Measurements from ENCODE around the gene RFX2. TPM values are rescaled to one million over a fixed set of nuclear protein-coding genes. Genes with fewer than 3 reads are reported as not detected.

The RFX2 gene
- total and polyA plus RNA-seq, 2 donors from 2014 or later = 4.6 to 12.6 TPM

DNA sequence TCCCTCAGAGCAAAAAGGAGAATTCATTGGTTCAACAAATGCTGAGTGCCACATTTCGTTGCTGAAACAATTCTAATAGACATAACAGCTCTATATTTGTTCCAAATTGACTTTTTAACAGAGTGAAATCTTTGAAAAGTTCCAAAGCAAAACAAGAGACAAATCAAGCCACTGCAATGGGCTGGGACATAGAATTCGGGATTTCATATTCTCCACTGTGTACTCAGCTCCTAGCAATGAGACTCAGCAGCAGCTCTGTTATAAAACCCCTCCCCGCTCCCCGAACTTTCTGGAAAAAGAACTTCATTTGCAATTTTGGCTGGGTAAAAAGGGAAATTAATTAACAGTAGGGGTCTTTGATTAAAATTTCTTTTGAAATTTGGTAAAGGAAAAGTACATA, 11.3 kb downstream of the RFX2 start:
- H3K36me3 ChIP-seq (ENCODE audit: control insufficient read depth in 2 of 3, insufficient read depth in 3 of 3, low read length in 3 of 3) = no peaks in the 10 kb centered on the region
- FAIRE-seq = peak; percentile 15
- peak overlapping the region in 1 of 2 donors; percentile 44 for H3K27ac ChIP-seq (ENCODE audit: low read depth in 2 of 2, low read length in 2 of 2)
- peak overlapping the region in 1 of 3 donors; percentile 19 for H3K4me3 ChIP-seq (ENCODE audit: low read length in 3 of 3)
- no peaks in the 10 kb centered on the region for H3K27me3 ChIP-seq (ENCODE audit: control insufficient read depth, insufficient read depth, low read length)
- TF ChIP-seq, protein P1, sequence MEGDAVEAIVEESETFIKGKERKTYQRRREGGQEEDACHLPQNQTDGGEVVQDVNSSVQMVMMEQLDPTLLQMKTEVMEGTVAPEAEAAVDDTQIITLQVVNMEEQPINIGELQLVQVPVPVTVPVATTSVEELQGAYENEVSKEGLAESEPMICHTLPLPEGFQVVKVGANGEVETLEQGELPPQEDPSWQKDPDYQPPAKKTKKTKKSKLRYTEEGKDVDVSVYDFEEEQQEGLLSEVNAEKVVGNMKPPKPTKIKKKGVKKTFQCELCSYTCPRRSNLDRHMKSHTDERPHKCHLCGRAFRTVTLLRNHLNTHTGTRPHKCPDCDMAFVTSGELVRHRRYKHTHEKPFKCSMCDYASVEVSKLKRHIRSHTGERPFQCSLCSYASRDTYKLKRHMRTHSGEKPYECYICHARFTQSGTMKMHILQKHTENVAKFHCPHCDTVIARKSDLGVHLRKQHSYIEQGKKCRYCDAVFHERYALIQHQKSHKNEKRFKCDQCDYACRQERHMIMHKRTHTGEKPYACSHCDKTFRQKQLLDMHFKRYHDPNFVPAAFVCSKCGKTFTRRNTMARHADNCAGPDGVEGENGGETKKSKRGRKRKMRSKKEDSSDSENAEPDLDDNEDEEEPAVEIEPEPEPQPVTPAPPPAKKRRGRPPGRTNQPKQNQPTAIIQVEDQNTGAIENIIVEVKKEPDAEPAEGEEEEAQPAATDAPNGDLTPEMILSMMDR (IDR thresholded peaks at IDR 0.05; ENCODE audit: borderline replicate concordance, extremely low read depth, insufficient read depth) = no peak
- H3K9ac ChIP-seq (ENCODE audit: low read length in 3 of 3) = peak overlapping the region in 1 of 3 donors; percentile 1
- no peak for DNase-seq
- intact Hi-C loops (cut with DNase I) = no loop called here
- H3K4me1 ChIP-seq (ENCODE audit: control insufficient read depth in 2 of 3, insufficient read depth in 2 of 3, low read depth in 1 of 3, low read length in 3 of 3) = peaks cover 0 to 15% (median 0%) of the 10 kb centered on the region in 3 donors
- no peaks in the 10 kb centered on the region for H3K9me3 ChIP-seq (ENCODE audit: control insufficient read depth in 2 of 3, insufficient read depth in 1 of 3, low read length in 3 of 3)

DNA sequence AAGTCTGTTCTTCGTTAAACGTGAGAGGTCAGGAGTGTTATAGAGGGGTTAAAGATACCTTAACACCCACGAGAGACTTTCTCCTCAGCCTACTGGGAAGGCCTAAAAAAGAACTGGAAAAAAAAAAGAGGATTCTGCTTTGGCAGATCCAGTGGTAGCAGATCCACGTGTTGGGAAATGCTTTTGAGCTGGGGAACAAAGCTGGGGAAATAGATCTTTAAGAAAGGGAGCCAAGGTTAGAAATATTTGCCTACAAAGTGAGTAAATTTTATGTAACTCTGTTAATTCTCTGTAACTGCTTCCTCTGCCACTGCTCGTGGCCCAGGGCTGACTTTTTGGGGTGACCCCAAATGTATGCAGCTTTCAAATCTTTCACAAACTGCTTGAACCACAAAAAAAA, 11.7 kb downstream of the RFX2 start:
- no peak for FAIRE-seq

DNA sequence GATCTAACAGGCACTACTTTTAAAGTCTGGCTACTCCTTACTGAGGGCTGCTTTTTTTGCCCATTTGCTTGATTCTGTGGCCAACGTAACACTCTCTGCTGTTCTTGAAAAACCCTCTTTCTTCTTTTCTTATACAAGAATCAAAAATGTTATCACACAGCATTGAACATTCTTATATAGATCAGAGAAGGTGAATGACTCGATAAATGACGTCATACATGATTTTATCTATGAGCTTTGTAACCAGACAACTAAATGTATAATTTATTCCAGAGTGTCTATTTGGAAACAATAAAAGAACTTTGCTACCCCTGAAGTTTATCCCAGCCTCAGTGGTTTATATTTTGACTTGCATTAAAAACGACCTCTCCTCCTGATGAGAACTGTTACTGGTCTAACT, 12.4 kb downstream of the RFX2 start:
- Histone ChIP-seq H3K9me3 (ENCODE audit: control insufficient read depth in 2 of 3, insufficient read depth in 1 of 3, low read length in 3 of 3) (no peaks in the 10 kb centered on the region), H3K27ac (ENCODE audit: low read depth in 2 of 2, low read length in 2 of 2) (no peak overlapping the region), H3K4me3 (ENCODE audit: low read length in 3 of 3) (no peak overlapping the region), H3K27me3 (ENCODE audit: control insufficient read depth, insufficient read depth, low read length) (no peaks in the 10 kb centered on the region), H3K9ac (ENCODE audit: low read length in 3 of 3) (no peak overlapping the region), H3K36me3 (ENCODE audit: control insufficient read depth in 2 of 3, insufficient read depth in 3 of 3, low read length in 3 of 3) (no peaks in the 10 kb centered on the region), H3K4me1 (ENCODE audit: control insufficient read depth in 2 of 3, insufficient read depth in 2 of 3, low read depth in 1 of 3, low read length in 3 of 3) (peaks cover 0 to 15% (median 2%) of the 10 kb centered on the region in 3 donors)
- intact Hi-C loops (cut with DNase I) = no loop called here
- no peak for FAIRE-seq
- DNase-seq = no peak
- TF ChIP-seq, protein P1 (IDR thresholded peaks at IDR 0.05; ENCODE audit: borderline replicate concordance, extremely low read depth, insufficient read depth) = no peak

More for the DNA sequence above, 11.7 kb downstream of the RFX2 start:
- no peak for DNase-seq
- intact Hi-C loops (cut with DNase I) = no loop called here
- no peaks in the 10 kb centered on the region for H3K36me3 ChIP-seq (ENCODE audit: control insufficient read depth in 2 of 3, insufficient read depth in 3 of 3, low read length in 3 of 3)
- H3K27me3 ChIP-seq (ENCODE audit: control insufficient read depth, insufficient read depth, low read length) = no peaks in the 10 kb centered on the region
- no peak overlapping the region for H3K4me3 ChIP-seq (ENCODE audit: low read length in 3 of 3)
- H3K27ac ChIP-seq (ENCODE audit: low read depth in 2 of 2, low read length in 2 of 2) = peak overlapping the region in 1 of 2 donors; percentile 32
- peaks cover 0 to 15% (median 0%) of the 10 kb centered on the region in 3 donors for H3K4me1 ChIP-seq (ENCODE audit: control insufficient read depth in 2 of 3, insufficient read depth in 2 of 3, low read depth in 1 of 3, low read length in 3 of 3)
- no peaks in the 10 kb centered on the region for H3K9me3 ChIP-seq (ENCODE audit: control insufficient read depth in 2 of 3, insufficient read depth in 1 of 3, low read length in 3 of 3)
- TF ChIP-seq, protein P1 (IDR thresholded peaks at IDR 0.05; ENCODE audit: borderline replicate concordance, extremely low read depth, insufficient read depth) = no peak
- H3K9ac ChIP-seq (ENCODE audit: low read length in 3 of 3) = no peak overlapping the region

DNA sequence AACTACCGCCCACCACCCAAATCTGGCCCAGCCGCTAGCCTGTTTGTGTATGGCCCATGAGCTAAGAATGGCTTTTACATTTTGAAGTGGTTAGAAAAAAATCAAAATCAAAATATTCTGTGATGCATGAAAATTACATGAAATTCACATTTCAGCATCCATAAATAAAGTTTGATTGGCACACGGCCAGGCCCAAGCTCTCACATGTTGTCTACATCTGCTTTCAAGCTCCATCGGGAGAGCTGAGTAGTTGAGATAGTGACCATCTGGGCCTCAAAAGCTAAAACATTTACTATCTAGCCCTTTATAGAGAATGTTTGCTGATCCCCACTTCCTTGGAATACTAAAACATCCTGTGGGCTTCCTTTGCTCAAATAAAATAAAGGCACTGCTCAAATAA, 14.5 kb downstream of the RFX2 start:
- intact Hi-C loops (cut with DNase I) = no loop called here
- H3K27me3 ChIP-seq (ENCODE audit: control insufficient read depth, insufficient read depth, low read length) = no peaks in the 10 kb centered on the region
- peaks cover 4 to 24% (median 18%) of the 10 kb centered on the region in 3 donors for H3K4me1 ChIP-seq (ENCODE audit: control insufficient read depth in 2 of 3, insufficient read depth in 2 of 3, low read depth in 1 of 3, low read length in 3 of 3)
- no peaks in the 10 kb centered on the region for H3K9me3 ChIP-seq (ENCODE audit: control insufficient read depth in 2 of 3, insufficient read depth in 1 of 3, low read length in 3 of 3)
- H3K4me3 ChIP-seq (ENCODE audit: low read length in 3 of 3) = no peak overlapping the region
- H3K27ac ChIP-seq (ENCODE audit: low read depth in 2 of 2, low read length in 2 of 2) = no peak overlapping the region
- TF ChIP-seq, protein P1 (IDR thresholded peaks at IDR 0.05; ENCODE audit: borderline replicate concordance, extremely low read depth, insufficient read depth) = no peak
- H3K36me3 ChIP-seq (ENCODE audit: control insufficient read depth in 2 of 3, insufficient read depth in 3 of 3, low read length in 3 of 3) = no peaks in the 10 kb centered on the region
- H3K9ac ChIP-seq (ENCODE audit: low read length in 3 of 3) = no peak overlapping the region
- no peak for DNase-seq
- no peak for FAIRE-seq

Data from kidney (tissue), 14 donors.